ENCODE results near the gene CDX2. TPM values are rescaled to one million over a fixed set of nuclear protein-coding genes. Genes with fewer than 3 reads are reported as not detected.
"Not testable (repeated sequence)": the region's sequence is repeated elsewhere in the genome, so short reads cannot be mapped to it uniquely, and the experiment has no call there.

CDX2 gene, protein sequence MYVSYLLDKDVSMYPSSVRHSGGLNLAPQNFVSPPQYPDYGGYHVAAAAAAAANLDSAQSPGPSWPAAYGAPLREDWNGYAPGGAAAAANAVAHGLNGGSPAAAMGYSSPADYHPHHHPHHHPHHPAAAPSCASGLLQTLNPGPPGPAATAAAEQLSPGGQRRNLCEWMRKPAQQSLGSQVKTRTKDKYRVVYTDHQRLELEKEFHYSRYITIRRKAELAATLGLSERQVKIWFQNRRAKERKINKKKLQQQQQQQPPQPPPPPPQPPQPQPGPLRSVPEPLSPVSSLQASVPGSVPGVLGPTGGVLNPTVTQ
- not detected in 2 replicates for total RNA-seq

DNA sequence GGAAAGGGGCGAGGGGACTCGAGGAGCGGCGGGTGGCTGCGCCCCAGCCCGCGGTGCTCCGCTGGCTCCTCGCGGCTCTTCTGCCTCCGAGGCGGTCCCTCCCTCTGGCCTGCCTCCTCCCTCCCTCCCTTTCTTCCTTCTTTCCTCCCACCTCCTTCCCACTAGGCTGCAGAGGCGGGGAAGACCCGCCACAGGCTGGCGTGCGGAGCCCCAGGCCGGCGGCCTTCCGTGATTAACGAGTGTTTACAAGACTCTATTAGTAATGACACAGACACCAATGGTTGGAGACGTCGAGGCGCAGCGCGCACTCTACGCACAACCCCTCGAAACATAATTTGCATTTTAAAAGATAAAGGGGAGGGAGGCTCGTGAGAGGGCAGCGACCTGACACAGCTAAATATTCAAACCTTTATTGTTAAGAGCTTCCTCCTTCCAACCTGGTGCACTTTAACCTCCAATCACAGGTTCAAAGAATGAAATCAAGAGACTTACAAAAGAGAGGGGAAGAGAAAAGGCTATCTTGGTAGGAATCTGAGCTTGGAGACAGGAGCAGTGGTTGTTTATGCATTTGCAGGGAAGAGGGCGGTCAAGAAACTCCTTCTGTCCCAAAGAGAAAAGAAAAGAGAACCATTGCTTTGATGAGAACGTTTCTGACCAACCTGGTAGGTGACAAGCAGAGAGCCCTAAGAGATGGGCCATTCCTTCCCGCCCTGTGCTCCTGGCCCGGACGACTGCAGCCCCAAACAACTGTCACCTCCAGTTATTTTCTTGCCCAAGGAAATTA is at the start of gene CDX2:
CDX2 (minus strand) TSS at position 234 of the 784 bp plus-strand sequence. CDS start 309 bp downstream, outside the sequence.
- no peaks in the 10 kb centered on the region for H3K9me3 Mint-ChIP-seq
- H3K27me3 Mint-ChIP-seq (ENCODE audit: low read depth): peaks cover 81% of the 10 kb centered on the region
- no peak within 1 kb of the TSS for H3K4me3 Mint-ChIP-seq (ENCODE audit: low read depth)
- intact Hi-C loops (cut with micrococcal nuclease): loop anchor here (5.0 kb wide), 1 partner anchor 147 kb away; no protein-coding TSS in a partner anchor
- no peak for DNase-seq (ENCODE audit: low spot score)
- peak within 1 kb of the TSS; percentile 58 for H3K27ac Mint-ChIP-seq
- H3K4me1 Mint-ChIP-seq (ENCODE audit: low read depth): no peaks in the 10 kb centered on the region
- no peaks in the 10 kb centered on the region for H3K36me3 Mint-ChIP-seq (ENCODE audit: low read depth)

DNA sequence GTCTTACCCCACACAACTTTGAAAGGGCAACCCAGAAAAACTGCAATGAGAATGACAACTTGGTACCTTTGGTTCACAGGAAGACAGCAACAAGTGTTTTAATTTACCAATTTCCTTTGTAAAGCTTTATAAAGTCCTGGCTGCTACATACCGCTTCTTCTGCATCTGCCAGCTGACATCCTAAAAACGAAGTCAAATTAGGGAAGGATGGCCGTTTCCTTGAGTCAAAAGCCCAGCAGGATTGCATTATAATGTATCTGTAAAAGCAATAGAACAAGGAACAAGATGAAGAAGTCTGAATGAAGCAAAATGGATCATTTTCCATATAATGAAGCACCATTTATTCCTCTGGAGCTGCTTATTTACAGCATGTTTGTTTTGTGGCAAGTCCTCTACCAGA is 45.2 kb upstream of the CDX2 start:
- Mint-ChIP-seq H3K27ac (no peak overlapping the region), H3K4me1 (ENCODE audit: low read depth) (peaks cover 2% of the 10 kb centered on the region), H3K9me3 (no peaks in the 10 kb centered on the region), H3K36me3 (ENCODE audit: low read depth) (no peaks in the 10 kb centered on the region), H3K27me3 (ENCODE audit: low read depth) (peaks cover 8% of the 10 kb centered on the region), H3K4me3 (ENCODE audit: low read depth) (no peak overlapping the region)
- DNase-seq (ENCODE audit: low spot score): no peak
- intact Hi-C loops (cut with micrococcal nuclease): no loop called here

DNA sequence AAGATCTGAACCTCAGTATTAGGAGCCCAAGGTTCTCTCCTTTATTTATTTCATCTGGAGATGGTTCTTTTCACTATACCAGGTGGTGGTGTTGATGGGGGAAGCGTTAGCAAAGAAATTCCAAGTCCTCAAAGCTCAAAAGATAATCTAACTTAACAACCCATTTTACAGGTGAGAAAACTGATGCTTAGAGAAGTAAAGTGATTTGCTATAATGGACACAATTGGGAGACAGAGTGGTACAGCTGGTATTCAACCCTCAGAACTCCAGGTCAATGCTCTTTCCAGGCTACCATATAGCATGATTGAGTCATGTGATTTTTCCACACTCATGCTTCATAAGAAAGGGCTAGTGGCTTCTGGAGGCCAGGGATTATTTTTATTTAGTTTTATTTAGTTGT is 44.4 kb upstream of the CDX2 start:
- intact Hi-C loops (cut with micrococcal nuclease): no loop called here

DNA sequence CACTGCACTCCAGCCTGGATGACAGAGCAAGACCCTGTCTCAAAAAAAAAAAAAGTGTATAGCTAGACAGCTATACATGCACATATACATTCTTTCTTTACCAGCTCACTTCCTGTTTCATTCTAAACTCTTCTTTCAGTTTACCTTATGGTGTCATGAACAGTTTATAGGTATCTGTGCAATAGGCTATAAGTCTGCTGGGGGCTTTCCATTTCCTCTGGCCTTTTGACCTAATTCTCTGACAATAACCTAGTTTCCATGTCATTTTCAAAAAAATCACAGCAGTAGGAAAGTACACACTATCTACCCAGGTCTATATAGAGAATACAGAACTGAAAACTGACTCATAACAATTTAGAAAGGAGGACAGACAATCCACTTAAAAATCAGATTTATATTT is 43.8 kb upstream of the CDX2 start:
- DNase-seq (ENCODE audit: low spot score): no peak
- Mint-ChIP-seq H3K4me1 (ENCODE audit: low read depth) (peaks cover 2% of the 10 kb centered on the region), H3K9me3 (no peaks in the 10 kb centered on the region), H3K27me3 (ENCODE audit: low read depth) (peaks cover 8% of the 10 kb centered on the region), H3K36me3 (ENCODE audit: low read depth) (no peaks in the 10 kb centered on the region), H3K4me3 (ENCODE audit: low read depth) (no peak overlapping the region), H3K27ac (no peak overlapping the region)
- intact Hi-C loops (cut with micrococcal nuclease): no loop called here

More for the DNA sequence above, 44.4 kb upstream of the CDX2 start:
- H3K27ac Mint-ChIP-seq: no peak overlapping the region
- H3K4me1 Mint-ChIP-seq (ENCODE audit: low read depth): peaks cover 2% of the 10 kb centered on the region
- H3K9me3 Mint-ChIP-seq: no peaks in the 10 kb centered on the region
- peaks cover 8% of the 10 kb centered on the region for H3K27me3 Mint-ChIP-seq (ENCODE audit: low read depth)
- H3K4me3 Mint-ChIP-seq (ENCODE audit: low read depth): no peak overlapping the region
- no peak for DNase-seq (ENCODE audit: low spot score)
- no peaks in the 10 kb centered on the region for H3K36me3 Mint-ChIP-seq (ENCODE audit: low read depth)

DNA sequence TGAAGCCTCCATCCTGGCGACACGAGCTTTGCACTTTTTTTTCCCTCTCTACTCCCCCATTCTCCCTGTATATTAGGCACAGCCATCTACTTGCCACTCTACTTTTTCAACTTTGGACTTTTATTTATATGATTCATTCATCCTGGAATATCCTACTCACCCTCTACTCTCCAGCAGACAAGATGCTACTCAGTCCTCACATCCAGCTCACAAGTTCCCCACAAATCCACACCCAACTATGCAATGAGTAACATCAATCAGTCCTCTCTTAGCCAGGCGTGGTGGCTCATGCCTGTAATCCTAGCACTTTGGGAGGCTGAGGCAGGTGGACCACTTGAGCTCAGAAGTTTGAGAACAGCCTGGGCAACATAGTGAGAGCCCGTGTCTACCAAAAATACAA is 43.3 kb upstream of the CDX2 start:
- intact Hi-C loops (cut with micrococcal nuclease): no loop called here
- Mint-ChIP-seq H3K4me1 (ENCODE audit: low read depth) (peaks cover 2% of the 10 kb centered on the region), H3K36me3 (ENCODE audit: low read depth) (no peaks in the 10 kb centered on the region), H3K4me3 (ENCODE audit: low read depth) (no peak overlapping the region), H3K27ac (no peak overlapping the region), H3K27me3 (ENCODE audit: low read depth) (peaks cover 8% of the 10 kb centered on the region), H3K9me3 (no peaks in the 10 kb centered on the region)
- DNase-seq (ENCODE audit: low spot score): no peak

DNA sequence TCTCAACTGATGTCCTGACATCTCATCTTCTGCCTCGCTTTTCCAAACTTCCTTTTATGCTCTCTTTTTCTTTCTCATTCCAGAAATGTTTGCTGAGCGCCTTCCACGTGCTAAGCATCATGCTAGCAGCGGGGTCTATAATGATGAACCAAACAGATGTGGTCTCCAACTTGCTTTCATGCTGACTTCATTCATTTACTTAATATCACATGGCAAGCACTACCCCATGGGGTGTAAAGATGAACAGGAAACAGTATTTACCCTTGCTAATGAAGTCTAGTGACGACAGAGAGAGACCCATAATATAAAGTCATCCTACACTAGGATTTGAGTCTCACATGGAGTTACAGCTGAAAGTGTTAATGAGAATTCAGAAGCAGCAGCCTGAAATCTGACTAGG is 40.9 kb upstream of the CDX2 start:
- Mint-ChIP-seq H3K4me1 (ENCODE audit: low read depth) (peaks cover 2% of the 10 kb centered on the region), H3K36me3 (ENCODE audit: low read depth) (no peaks in the 10 kb centered on the region), H3K27ac (no peak overlapping the region), H3K27me3 (ENCODE audit: low read depth) (peaks cover 6% of the 10 kb centered on the region), H3K9me3 (no peaks in the 10 kb centered on the region), H3K4me3 (ENCODE audit: low read depth) (no peak overlapping the region)
- no peak for DNase-seq (ENCODE audit: low spot score)
- intact Hi-C loops (cut with micrococcal nuclease): no loop called here

DNA sequence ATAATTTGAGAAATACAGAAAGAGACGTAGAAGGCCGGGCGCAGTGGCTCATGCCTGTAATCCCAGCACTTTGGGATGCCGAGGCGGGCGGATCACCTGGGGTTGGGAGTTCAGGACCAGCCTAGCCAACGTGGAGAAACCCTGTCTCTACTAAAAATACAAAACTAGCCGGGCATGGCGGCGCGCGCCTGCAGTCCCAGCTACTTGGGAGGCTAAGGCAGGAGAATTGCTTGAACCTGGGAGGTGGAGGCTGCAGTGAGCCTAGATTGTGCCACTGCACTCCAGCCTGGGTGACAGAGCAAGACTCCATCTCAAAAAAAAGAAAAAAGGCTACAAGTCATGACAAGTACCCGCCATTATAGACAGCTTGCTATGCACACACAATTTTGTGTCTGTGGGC is 35.9 kb upstream of the CDX2 start:
- intact Hi-C loops (cut with micrococcal nuclease); H3K4me3 Mint-ChIP-seq (ENCODE audit: low read depth); H3K36me3 Mint-ChIP-seq (ENCODE audit: low read depth); H3K4me1 Mint-ChIP-seq (ENCODE audit: low read depth); H3K27ac Mint-ChIP-seq; DNase-seq (ENCODE audit: low spot score); H3K27me3 Mint-ChIP-seq (ENCODE audit: low read depth); H3K9me3 Mint-ChIP-seq: not testable (repeated sequence)

DNA sequence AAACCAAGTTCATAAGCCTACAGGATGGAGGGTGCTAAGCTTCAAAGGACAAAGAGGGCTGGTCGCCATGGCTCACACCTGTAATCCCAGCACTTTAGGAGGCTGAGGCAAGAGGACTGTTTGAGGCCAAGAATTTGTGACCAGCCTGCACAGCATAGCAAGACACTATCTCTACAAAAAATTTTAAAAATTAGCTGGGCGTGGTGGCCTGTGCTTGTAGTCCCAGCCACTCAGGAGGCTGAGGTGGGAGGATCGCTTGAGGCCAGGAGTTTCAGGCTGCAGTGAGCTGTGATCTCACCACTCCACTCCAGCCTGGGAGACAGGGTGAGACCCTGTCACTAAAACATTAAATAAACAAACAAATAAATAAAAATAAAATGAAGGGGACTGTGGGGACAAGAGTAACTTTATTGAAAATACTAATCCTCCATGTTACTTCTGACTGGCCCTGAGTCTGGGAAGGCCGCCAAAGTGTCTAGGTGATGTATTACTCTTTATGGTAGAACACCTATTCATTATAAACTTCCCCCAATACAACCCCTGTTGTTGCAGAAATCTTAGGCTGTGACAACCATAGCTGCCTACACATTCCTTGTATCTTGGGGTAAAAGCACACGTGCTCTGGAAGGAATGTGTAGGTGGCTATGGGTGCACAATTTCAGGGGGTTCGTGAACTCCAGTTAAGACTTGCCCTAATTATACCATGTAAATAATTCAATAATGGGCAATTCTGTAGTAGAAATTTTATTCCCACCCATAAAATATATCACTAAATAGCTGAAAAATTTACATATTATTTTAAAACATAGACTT is 34.0 kb upstream of the CDX2 start:
- no peak overlapping the region for H3K27ac Mint-ChIP-seq
- no peaks in the 10 kb centered on the region for H3K9me3 Mint-ChIP-seq
- H3K4me1 Mint-ChIP-seq (ENCODE audit: low read depth): no peaks in the 10 kb centered on the region
- H3K4me3 Mint-ChIP-seq (ENCODE audit: low read depth): no peak overlapping the region
- no peaks in the 10 kb centered on the region for H3K27me3 Mint-ChIP-seq (ENCODE audit: low read depth)
- no peak for DNase-seq (ENCODE audit: low spot score)
- no peaks in the 10 kb centered on the region for H3K36me3 Mint-ChIP-seq (ENCODE audit: low read depth)
- intact Hi-C loops (cut with micrococcal nuclease): no loop called here

DNA sequence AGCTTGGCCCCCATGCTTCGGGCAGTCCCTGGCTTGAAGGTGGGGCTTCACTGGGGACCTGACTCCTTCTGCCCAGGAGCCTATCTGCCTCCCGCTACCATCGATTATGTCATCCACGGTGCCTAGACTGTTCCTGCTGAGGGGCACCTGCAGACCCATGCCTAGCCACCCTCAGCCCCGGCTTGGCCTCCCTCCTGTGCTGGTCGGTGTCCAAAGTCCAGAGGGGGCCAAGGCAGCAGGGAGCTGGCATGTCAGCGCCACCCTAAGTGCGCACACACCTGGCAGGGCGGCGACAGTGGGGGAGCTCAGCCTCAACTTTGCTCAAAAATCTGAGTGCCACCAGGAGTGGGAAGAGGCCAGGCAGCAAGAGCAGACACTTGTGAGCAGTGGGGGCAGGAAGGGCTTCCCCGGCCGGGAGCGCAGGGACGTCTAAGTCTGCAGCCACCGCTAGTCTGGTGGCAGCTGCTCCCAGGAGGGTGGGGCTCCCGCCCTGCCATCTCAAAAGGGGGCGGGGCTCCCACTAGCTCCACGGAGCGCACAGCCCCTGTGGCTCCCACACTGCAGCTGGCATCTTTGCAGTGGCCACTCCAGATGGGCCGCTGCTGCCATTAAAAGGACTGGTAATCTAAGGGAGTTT is 32.8 kb upstream of the CDX2 start:
- H3K9me3 Mint-ChIP-seq: no peaks in the 10 kb centered on the region
- intact Hi-C loops (cut with micrococcal nuclease): no loop called here
- no peak overlapping the region for H3K4me3 Mint-ChIP-seq (ENCODE audit: low read depth)
- H3K27me3 Mint-ChIP-seq (ENCODE audit: low read depth): no peaks in the 10 kb centered on the region
- no peak for DNase-seq (ENCODE audit: low spot score)
- H3K4me1 Mint-ChIP-seq (ENCODE audit: low read depth): no peaks in the 10 kb centered on the region
- H3K36me3 Mint-ChIP-seq (ENCODE audit: low read depth): no peaks in the 10 kb centered on the region
- H3K27ac Mint-ChIP-seq: no peak overlapping the region

DNA sequence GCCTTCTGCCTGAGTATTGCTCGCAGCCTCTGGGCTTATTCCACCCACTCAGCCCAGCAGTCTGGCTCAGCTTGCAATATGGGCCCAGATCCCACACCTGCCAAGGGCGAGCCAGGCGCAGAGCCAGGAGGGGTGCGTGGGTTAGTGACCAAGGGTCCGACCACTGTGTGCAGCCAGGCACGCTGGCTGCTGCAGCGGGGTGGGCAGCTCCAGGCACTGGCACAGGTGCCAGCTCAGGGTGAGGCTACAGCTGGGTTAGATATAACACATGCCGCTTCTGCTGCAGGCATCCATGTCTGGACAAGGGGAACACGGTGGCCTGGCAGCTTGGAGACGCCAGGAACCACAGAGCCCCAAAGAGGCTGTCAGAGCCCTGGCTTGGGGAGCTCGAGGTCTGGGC is 31.9 kb upstream of the CDX2 start:
- no peaks in the 10 kb centered on the region for H3K9me3 Mint-ChIP-seq
- no peaks in the 10 kb centered on the region for H3K36me3 Mint-ChIP-seq (ENCODE audit: low read depth)
- H3K27ac Mint-ChIP-seq: no peak overlapping the region
- H3K4me1 Mint-ChIP-seq (ENCODE audit: low read depth): no peaks in the 10 kb centered on the region
- no peak overlapping the region for H3K4me3 Mint-ChIP-seq (ENCODE audit: low read depth)
- intact Hi-C loops (cut with micrococcal nuclease): no loop called here
- DNase-seq (ENCODE audit: low spot score): no peak
- H3K27me3 Mint-ChIP-seq (ENCODE audit: low read depth): no peaks in the 10 kb centered on the region

DNA sequence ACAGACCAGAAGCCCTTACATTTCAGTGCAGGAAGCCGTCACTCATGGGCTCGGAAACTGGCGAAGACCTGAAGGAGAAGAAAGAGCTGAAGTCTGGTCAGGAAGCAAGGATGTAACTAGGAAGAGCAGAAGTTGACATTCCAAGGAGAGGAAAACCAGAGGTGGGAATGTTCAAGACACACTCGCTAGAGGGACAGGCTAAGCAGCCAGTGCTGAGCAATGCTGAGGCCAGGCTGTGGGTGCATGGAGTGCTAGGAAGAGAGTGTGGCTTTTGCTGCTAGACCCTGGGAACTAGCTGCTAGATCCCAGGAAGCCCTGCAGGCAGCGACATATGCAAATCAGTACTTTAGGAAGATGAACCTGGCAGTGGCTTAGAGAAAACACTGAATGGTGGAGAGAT is 31.5 kb upstream of the CDX2 start:
- no peaks in the 10 kb centered on the region for H3K9me3 Mint-ChIP-seq
- H3K36me3 Mint-ChIP-seq (ENCODE audit: low read depth): no peaks in the 10 kb centered on the region
- no peaks in the 10 kb centered on the region for H3K4me1 Mint-ChIP-seq (ENCODE audit: low read depth)
- intact Hi-C loops (cut with micrococcal nuclease): no loop called here
- H3K27me3 Mint-ChIP-seq (ENCODE audit: low read depth): no peaks in the 10 kb centered on the region
- no peak overlapping the region for H3K4me3 Mint-ChIP-seq (ENCODE audit: low read depth)
- no peak overlapping the region for H3K27ac Mint-ChIP-seq
- DNase-seq (ENCODE audit: low spot score): no peak

DNA sequence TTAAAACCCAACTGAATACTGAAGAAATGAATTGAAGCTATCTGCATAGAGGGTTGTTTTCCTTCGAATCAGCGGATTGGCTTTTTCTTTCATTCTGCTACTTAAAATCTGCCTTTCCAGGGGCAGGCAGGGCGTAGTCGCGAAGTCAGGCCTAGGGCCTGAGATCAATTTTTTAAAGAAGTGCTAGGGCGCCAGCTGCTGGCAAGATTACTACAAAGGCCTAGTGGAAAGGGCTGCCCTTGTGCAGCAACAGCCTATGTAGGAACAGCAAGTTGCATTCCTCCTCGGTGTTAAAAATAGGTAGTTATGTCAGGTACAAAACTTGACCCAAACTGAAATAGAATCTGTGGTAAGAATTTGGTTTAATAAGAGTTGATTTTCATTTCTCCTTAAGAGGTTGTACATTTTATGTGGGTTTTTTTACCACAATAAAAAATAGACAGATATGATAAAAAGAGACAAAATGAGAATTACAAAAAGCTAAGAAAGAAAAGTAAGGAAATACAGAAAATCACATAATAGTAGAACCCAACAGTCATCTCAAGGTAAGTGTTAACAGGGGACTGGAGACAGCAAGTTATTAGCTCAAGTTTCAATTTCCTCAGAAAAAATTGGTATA is 28.9 kb upstream of the CDX2 start:
- H3K27me3 Mint-ChIP-seq (ENCODE audit: low read depth): no peaks in the 10 kb centered on the region
- no peaks in the 10 kb centered on the region for H3K36me3 Mint-ChIP-seq (ENCODE audit: low read depth)
- H3K9me3 Mint-ChIP-seq: no peaks in the 10 kb centered on the region
- no peak overlapping the region for H3K4me3 Mint-ChIP-seq (ENCODE audit: low read depth)
- H3K4me1 Mint-ChIP-seq (ENCODE audit: low read depth): no peaks in the 10 kb centered on the region
- no peak overlapping the region for H3K27ac Mint-ChIP-seq
- no peak for DNase-seq (ENCODE audit: low spot score)
- intact Hi-C loops (cut with micrococcal nuclease): no loop called here

Data from activated T-helper 2 cell treated with anti-CD3 and anti-CD28 coated beads, Interferon-gamma antibody, Interleukin-2, Interleukin-4, amounts not matched to agents 10 μg/mL and 5 μg/mL and 100 μg/mL, durations not matched to agents 14 hours and 24 hours and 36 hours (primary cell).